Measurements from ENCODE around the gene RRAS.

RRAS gene

DNA sequence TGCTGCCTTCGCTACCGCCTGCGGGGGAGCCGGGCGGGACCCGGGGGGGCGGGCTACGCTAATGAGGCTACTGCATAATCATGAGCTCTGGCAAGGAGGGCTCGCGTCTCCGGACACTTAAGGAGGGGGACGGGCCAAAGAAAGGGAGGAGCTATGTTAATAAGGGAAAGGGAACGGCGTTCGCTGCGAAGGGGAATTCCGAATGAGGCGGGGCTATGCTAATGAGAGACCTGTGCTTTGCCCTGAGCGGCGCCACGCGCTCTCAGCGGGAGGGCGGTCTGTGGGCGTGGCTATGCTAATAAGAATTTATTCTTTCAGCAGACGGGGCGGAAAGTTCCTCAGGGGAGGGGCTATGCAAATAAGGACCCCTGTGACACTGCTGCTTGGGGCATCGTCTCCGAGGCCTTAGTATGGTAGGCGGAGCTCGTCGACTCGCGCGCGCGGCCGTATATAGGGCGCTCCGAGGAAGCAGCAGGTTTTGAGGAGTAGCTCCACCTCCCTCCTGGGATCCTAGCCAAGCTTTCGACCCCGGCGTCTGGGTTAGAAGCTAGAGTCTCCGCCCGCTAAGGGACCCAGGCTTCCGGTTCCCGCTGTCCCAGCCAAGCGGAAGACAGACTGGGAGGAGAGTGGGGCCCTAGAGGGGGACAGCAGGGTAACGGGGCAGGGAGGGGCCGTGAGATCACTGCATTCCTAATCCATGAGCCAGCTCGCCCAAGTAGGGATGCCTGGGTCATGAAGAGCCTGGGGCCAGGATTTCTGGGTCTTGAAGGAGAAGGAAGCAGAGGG, at the start of gene RRAS:
Gene RRAS, minus strand, starts transcription at position 31 of the 786 bp plus-strand sequence. CDS start 45 bp downstream, outside the sequence.
- DNase-seq (ENCODE audit: low spot score) = peak; percentile 100
- peak within 1 kb of the TSS; percentile 82 for H3K4me3 ChIP-seq
- peak within 1 kb of the TSS; percentile 98 to 99 for H3K27ac ChIP-seq
- TF ChIP-seq, protein P1, sequence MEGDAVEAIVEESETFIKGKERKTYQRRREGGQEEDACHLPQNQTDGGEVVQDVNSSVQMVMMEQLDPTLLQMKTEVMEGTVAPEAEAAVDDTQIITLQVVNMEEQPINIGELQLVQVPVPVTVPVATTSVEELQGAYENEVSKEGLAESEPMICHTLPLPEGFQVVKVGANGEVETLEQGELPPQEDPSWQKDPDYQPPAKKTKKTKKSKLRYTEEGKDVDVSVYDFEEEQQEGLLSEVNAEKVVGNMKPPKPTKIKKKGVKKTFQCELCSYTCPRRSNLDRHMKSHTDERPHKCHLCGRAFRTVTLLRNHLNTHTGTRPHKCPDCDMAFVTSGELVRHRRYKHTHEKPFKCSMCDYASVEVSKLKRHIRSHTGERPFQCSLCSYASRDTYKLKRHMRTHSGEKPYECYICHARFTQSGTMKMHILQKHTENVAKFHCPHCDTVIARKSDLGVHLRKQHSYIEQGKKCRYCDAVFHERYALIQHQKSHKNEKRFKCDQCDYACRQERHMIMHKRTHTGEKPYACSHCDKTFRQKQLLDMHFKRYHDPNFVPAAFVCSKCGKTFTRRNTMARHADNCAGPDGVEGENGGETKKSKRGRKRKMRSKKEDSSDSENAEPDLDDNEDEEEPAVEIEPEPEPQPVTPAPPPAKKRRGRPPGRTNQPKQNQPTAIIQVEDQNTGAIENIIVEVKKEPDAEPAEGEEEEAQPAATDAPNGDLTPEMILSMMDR (IDR thresholded peaks at IDR 0.05) = no peak

DNA sequence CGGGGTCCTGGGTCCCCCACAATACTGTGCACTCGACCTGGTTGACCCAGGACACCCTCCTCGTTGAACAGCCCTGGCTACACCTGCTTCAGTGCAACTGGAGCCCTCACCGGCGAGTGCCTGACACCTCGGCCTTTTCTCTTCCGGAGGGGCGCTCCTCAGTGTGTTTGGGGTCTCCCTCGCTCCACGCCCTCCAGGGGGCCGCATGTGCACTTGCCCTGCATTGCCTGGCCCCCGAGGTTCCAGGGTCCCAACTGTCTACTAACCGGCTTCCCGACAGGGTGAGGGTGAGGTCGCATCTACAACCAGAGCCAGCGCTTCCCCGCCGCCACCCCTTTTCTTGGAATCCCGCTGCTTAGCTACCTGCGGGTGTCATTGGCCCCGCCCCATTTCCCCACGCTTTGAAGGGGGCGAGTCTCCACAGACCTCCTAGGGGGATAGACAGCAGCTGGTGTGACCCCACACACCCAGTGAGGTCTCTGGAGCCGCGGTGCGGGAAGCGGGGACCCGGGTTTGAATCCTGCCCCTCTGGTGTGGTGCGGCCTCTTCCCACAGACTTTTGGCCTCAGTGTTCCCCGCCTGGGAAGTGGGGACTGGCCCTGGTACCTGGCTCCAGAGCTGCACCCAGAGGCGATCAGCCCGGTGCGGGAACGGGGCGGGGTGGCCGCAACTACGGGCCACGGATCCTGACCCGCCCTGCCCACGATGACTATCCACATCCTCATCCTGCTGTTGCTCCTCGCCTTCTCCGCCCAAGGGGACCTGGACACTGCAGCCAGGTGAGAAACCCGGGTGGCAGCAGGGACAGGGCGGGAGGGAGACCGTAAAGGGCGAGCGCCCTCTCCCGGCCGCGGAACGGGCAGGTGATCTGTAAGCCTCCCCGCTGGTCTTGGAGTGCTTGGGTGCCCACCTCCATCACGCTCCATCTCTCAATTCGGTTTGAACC, 49.5 kb upstream of the RRAS start, which contains the start of gene ADM5:
Gene ADM5, plus strand, starts transcription at position 462 of the 946 bp plus-strand sequence. Its CDS starts 244 bp downstream, at position 706.
- H3K4me3 ChIP-seq = peak within 1 kb of the TSS; percentile 61
- DNase-seq (ENCODE audit: low spot score) = no peak
- TF ChIP-seq, protein P1 (IDR thresholded peaks at IDR 0.05) = peak; percentile 33
- H3K27ac ChIP-seq = peak within 1 kb of the TSS in 1 of 2 donors; percentile 49

DNA sequence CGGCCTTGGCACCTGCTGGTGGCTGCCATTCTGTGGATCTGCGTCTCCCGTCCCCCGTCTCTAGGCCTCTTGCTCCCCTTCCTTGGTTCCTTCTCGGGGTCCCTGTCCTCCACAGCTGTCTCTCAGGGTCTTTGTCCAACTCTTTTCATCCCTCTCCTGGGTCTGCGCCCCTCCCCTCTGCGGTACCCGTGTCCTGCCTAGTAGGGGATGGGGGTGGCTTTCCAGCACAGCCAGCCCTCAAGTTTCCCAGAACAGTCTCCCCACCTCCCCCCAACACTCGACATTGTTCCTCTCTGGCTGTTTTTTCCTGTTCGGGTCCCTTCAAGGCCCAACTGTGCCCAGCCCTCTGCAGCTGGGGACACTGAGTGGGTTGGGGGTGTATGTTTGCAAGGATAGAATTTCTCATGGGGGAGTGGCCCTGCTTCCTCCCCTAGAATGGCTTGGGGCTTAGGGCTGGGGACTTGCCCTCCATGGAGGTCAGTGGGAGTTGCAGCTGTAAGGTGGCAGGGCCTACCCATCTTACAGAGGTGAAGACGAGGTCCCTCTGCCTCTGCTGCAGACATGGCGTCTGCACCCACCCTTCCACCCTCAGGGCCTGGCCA, 48.7 kb upstream of the RRAS start:
- Histone ChIP-seq H3K4me3 (no peak overlapping the region), H3K27ac (peak overlapping the region in 1 of 2 donors; percentile 49)
- no peak for DNase-seq (ENCODE audit: low spot score)
- TF ChIP-seq, protein P1 (IDR thresholded peaks at IDR 0.05) = no peak

DNA sequence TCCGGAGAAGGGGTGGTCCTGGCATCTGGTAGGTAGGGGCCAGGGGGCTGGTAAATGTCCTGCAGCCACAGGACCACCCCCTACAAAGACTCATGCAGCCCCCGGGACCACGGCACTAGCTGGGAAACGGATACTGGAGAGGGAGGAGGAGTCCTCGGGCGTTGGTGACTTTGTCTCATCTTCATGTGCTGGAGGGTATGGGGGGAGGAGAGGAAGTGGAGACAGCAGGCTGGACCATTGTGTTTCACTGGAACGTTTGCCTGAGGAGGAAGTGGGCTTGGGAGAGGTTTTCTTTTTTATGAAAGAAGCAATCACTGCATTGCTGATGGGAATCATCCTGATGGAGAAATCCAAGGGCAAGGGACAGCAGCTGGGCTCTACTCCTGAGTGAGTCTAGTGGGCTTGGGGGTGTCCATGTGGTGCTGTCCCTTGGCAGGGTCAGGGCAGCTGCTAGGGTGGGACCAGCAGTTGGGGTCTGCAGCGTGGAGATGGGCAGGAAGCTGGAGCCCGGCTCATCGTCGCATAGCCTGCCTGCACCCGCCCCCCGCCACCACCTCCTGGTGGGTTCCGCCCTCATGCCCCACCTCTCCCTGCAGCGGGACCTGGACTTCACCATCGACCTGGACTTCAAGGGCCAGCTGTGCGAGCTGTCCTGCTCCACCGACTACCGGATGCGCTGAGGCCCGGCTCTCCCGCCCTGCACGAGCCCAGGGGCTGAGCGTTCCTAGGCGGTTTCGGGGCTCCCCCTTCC, 47.8 kb upstream of the RRAS start:
- peak overlapping the region; percentile 20 for H3K4me3 ChIP-seq
- DNase-seq (ENCODE audit: low spot score) = no peak
- peak overlapping the region in 1 of 2 donors; percentile 49 for H3K27ac ChIP-seq
- TF ChIP-seq, protein P1 (IDR thresholded peaks at IDR 0.05) = no peak

DNA sequence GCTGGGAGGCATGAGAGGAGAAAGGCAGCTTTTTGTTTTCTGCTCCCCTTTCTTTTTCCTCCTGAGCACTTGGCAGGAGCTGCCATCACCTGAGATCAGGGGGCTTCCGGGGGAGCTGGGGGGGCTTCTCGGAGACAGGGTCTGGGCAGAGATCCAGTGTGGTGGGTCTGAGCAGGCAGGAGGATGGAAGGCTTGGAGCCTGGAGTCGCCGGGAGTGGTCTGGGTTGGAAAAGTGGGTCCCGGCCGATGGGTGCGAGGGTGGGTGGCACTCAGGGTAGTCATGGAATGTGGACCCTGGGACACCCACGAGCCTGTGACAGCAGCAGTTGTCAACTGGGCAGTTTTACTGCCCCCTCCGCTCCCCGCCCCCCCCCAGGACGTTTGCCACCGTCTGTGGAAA, 47.2 kb upstream of the RRAS start:
- TF ChIP-seq, protein P1 (IDR thresholded peaks at IDR 0.05) = no peak
- Histone ChIP-seq H3K27ac (no peak overlapping the region), H3K4me3 (no peak overlapping the region)
- no peak for DNase-seq (ENCODE audit: low spot score)

DNA sequence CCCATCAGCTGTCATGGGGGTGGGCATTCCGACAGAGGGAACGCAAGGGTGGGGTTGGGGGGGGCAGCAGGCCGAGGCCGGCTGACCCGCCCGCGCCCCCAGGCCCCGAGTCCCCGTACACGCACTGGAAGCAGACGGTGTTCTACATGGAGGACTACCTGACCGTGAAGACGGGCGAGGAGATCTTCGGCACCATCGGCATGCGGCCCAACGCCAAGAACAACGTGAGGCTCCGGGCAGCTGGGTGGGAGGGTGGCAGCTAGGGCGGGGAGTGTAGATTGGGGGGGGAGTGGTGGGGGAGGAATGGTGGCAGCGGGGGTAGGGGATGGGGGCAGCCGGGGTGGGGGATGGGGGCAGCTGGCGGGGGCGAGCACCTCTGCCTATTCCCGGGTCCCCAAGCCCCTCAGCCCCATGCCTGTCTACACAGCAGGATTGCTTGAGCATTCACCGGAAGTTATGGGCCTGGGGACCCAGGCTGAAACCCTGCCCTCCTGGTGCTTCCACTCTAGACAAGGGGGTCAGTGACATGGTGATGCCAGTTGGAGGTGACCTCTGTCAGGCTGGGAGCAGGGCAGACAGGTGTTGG, 46.7 kb upstream of the RRAS start:
- DNase-seq (ENCODE audit: low spot score) = no peak
- no peak overlapping the region for H3K4me3 ChIP-seq
- H3K27ac ChIP-seq = no peak overlapping the region
- TF ChIP-seq, protein P1 (IDR thresholded peaks at IDR 0.05) = no peak

Data from coronary artery (tissue), 2 donors.